ENCODE measurements around the gene SLC7A10. TPM values are rescaled to one million over a fixed set of nuclear protein-coding genes. Genes with fewer than 3 reads are reported as not detected.
A peak's percentile ranks its signal among the peaks of the same experiment; 100 is the strongest.

SLC7A10 gene
- polyA plus RNA-seq, 6 donors from 2014 or later, result not detected

DNA sequence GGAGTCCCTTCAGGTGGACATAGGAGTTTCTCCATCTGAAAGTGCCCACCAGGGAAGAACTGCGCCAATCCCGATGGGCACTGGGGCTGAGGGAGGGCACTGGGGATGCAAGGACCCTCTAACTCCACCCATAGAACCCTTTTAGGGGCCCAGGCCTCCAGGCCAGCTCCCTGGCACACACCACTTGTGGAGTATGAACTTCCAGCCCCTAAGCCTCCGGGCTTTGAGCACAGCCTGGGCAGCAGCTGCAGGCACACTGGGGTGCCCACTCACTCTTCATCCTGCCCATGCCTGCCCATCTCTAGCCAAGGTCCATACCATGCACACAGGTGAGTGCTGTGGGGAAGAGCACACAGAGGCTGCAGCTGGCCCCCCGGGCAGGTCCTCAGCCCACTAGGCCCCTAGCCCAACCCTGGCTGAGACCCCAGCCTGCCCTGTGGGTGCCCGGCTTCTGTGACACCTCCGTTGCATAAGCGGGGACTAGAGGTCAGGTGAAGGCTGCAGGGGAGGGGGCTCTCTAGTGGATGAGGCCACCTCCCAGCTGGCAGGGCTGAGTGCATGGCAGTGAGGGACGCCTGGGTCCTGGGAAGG is 14.6 kb upstream of the SLC7A10 start:
- no peaks in the 10 kb centered on the region for H3K36me3 Mint-ChIP-seq
- no peak for ATAC-seq (ENCODE audit: low read depth in 2 of 2)
- peaks cover 6 to 34% (median 15%) of the 10 kb centered on the region in 3 donors for H3K27me3 Mint-ChIP-seq
- no peaks in the 10 kb centered on the region for H3K4me1 Mint-ChIP-seq
- no peak overlapping the region for H3K27ac Mint-ChIP-seq
- no peak for DNase-seq
- peaks cover 0 to 5% (median 0%) of the 10 kb centered on the region in 7 donors for H3K9me3 Mint-ChIP-seq
- H3K4me3 Mint-ChIP-seq, result no peak overlapping the region

DNA sequence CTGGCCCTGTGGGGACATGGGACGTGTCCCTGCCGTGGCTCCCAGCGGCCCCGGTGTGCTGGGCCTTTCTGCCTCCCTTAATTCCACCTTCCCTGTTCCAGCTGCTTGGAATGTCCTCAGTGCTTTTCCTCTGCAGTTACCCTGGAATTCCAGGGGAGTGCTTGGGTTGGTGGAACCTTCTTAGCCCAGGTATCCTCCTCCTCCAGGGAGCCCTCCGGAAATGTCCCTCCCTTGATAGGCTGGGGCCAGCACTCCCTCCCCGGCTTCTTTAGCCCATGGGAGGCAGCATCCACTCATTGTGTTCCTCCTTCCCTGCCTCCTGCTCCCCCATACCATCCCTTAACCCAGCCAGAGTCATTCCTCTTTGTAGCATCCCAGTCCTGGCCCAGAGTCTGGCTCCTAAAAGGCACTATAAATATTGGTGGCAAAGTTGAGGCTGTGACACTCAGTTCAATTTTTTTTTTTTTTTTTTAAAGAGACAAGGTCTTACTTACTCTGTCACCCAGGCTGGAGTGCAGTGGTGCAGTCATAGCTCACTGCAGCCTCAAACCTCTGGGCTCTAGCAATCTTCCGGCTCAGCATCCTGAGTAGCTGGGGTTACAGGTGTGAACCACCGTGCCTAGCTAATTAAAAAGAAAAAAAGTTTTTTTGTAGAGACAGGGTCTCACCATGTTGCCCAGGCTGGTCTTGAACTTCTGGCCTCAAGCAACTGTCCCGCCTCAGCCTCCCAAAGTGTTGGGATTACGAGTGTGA is 13.7 kb upstream of the SLC7A10 start:
- no peaks in the 10 kb centered on the region for H3K36me3 Mint-ChIP-seq

DNA sequence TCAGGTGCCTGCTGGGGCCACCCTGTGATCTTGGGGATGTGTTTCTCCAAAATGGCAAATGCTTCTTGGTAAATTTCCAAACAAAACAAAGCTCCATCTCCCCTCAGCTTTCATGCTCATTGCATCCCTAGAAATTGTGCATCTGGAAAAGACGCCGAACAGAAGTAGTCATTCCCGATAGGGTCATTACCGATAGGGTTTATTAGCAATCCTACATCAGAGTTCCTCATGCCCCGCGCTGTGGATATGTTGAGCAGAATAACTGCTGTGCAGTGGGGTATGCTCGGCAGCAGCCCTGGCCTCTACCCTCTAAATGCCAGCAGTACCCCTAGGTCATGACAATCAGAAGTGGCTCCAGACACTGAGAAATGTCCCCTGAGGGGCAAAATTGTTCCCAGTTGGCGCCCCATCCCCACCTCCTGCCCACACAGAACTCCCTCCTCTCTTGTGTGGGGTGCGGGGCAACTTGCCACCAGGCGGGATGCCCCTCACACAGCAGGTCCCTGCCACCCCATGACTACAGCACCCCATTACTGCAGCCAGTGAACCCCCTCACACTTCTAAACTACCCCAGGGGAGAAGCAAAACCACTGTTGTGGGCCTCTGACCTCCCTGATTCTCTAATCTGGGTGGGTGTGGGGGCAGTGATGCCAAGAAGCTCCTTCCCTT is 13.0 kb upstream of the SLC7A10 start:
- ATAC-seq (ENCODE audit: low read depth in 2 of 2), result no peak
- Mint-ChIP-seq H3K4me3 (no peak overlapping the region), H3K27me3 (peaks cover under 1 to 28% (median 9%) of the 10 kb centered on the region in 3 donors)

More for the DNA sequence above, 13.7 kb upstream of the SLC7A10 start:
- DNase-seq (no peak), ATAC-seq (ENCODE audit: low read depth in 2 of 2) (no peak)
- Mint-ChIP-seq H3K27ac (no peak overlapping the region), H3K9me3 (peaks cover 0 to 2% (median 0%) of the 10 kb centered on the region in 7 donors), H3K4me1 (no peaks in the 10 kb centered on the region), H3K27me3 (peaks cover 9 to 33% (median 9%) of the 10 kb centered on the region in 3 donors), H3K4me3 (peak overlapping the region in 1 of 8 donors; percentile 35)

DNA sequence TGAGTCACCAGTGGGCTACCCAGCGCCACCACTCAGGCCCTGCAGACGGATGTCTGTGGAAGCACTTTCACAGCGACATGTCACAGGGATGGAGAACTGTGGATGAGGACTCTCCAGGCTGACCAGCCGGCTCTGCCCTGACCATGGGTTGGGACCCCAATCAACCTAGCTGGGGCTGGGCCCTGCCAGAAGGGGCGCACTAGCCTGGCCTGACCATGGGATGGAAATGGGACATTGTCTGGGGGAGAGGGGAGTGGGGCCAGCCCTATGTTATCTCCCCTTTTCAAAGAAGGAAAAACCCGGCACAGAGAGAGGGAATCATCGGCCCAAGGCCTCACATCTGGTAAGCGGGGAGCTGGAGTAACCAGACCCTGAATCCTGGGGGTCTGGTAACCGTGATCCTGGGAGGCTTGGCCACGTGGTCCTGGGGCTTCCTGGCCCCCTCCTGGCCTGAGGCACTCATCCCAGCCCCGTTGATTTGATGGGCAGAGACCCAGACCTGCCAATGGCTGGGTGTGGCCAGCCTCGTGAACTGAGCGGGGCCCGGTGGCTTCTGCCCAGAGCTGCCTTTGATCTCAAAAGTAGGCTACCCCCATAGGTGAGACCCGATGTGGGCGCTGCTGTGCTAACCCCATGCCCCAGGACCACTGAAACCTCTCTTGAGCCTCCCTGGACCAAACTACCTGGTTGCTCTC is 11.2 kb upstream of the SLC7A10 start:
- no peak for DNase-seq
- H3K27me3 Mint-ChIP-seq, result peaks cover 0 to 20% (median 9%) of the 10 kb centered on the region in 3 donors
- H3K27ac Mint-ChIP-seq, result no peak overlapping the region
- no peaks in the 10 kb centered on the region for H3K4me1 Mint-ChIP-seq
- no peak for ATAC-seq (ENCODE audit: low read depth in 2 of 2)
- H3K36me3 Mint-ChIP-seq, result no peaks in the 10 kb centered on the region
- no peak overlapping the region for H3K4me3 Mint-ChIP-seq
- no peaks in the 10 kb centered on the region for H3K9me3 Mint-ChIP-seq

More for the DNA sequence above, 13.0 kb upstream of the SLC7A10 start:
- Mint-ChIP-seq H3K27ac (no peak overlapping the region), H3K4me1 (no peaks in the 10 kb centered on the region), H3K9me3 (no peaks in the 10 kb centered on the region), H3K36me3 (no peaks in the 10 kb centered on the region)
- no peak for DNase-seq

DNA sequence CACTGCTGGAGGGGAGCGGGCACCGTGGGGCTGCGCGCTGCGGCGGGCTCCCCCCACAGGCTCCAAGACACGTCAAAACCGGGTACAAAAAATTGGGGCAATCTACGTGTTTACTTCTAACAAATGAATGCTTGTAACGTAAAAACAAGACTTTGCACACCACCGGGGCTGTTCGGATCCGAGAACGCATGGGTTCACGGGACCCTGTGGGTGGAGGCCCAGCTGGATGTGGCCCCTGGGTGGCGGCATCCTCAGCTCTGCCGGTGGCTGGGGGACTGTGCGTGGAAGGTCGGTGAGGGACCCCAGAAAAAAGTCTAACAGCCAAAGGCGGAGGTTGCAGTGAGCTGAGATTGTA is 10.3 kb upstream of the SLC7A10 start:
- Mint-ChIP-seq H3K4me3 (no peak overlapping the region), H3K4me1 (no peaks in the 10 kb centered on the region), H3K27ac (no peak overlapping the region), H3K9me3 (peaks cover 0 to under 1% (median 0%) of the 10 kb centered on the region in 7 donors), H3K36me3 (no peaks in the 10 kb centered on the region), H3K27me3 (peaks cover 1 to 22% (median 14%) of the 10 kb centered on the region in 3 donors)
- DNase-seq (no peak), ATAC-seq (ENCODE audit: low read depth in 2 of 2) (no peak)

DNA sequence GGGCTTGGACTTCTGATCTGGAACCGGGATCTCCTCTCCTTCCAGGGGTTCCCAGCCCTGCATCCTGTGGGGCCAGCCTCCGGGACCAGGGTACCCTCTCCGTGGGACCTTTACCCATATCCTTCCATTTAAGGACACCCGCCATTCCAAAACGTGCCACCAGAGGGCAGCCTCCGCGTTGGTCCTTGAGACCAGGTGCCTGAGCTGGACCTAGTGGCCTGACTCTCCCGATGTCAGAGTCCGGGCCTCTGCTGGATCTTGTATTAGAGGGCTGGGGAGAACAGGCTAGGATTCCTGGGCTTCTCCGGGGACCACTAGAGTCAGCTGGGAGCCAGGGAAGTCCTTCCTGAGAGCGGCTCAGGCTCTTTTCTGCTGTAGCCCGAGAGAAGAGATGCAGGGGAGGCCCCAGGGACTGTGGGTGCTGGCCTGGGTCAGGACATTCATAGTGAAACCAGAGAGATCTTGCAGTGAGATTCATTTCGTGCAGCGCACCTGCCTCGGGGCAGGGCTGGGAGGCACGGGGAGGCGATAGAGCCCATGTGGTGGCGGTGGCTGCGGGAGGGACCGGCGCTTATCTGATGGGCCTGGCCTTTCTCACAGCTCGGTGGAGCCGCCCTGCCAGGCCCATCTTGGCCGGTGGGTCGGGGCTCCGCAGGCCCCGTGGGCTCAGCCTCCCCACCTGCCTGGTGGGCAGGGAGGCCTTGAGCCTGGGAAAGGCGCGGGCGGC is 9.8 kb upstream of the SLC7A10 start:
- ATAC-seq (ENCODE audit: low read depth in 2 of 2) (peak in 1 of 2 donors; percentile 41), DNase-seq (peak; percentile 48)
- Mint-ChIP-seq H3K36me3 (no peaks in the 10 kb centered on the region), H3K4me1 (no peaks in the 10 kb centered on the region), H3K4me3 (peak overlapping the region in 1 of 8 donors; percentile 39), H3K9me3 (peaks cover 0 to 5% (median 0%) of the 10 kb centered on the region in 7 donors), H3K27ac (no peak overlapping the region), H3K27me3 (peaks cover 7 to 25% (median 19%) of the 10 kb centered on the region in 3 donors)

DNA sequence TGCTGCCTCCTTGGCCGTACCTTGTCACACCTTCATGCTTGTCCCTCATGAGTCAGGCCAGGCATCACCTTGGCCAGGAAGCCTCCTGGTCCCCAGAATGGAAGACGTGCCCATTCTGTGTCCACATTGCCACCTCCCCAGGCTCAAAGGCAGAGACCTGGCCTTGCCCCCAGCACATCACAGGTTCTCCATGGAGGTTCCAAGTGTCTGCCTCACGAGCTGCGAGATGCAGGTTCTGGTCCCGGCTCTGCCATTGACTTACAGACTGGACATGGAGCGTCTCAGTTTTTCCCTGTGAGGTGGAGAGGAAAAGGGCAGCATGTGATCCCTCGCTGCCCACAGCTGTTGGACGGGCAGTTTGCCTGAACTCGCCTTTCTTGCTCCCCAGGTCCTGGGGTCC is 9.1 kb upstream of the SLC7A10 start:
- Mint-ChIP-seq H3K27me3 (peaks cover 9 to 26% (median 24%) of the 10 kb centered on the region in 3 donors), H3K4me3 (no peak overlapping the region), H3K27ac (no peak overlapping the region), H3K4me1 (no peaks in the 10 kb centered on the region), H3K36me3 (no peaks in the 10 kb centered on the region), H3K9me3 (peaks cover 0 to 10% (median 4%) of the 10 kb centered on the region in 7 donors)
- ATAC-seq (ENCODE audit: low read depth in 2 of 2), result no peak
- no peak for DNase-seq

DNA sequence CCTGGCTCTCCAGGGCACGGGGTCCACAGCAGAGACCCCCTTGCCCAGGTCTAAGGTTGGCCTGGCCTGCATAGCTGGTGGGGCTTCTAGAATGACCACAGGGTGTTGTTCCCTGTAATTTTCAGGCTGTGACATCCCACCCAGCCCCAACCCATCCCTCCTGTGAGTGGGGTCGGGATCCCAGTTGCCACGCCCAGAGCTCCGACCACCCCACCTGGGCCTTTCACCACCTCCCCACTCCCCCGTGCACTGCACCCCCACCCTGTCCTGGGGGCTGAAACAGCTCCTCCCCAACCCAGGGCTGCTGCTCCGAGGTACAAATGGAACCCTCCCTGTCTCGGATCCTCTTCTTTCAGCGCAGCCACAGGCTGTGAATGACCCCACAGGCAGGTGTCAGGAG is 8.4 kb upstream of the SLC7A10 start:
- DNase-seq, result no peak
- Mint-ChIP-seq H3K9me3 (peaks cover 0 to 12% (median 6%) of the 10 kb centered on the region in 7 donors), H3K4me1 (no peaks in the 10 kb centered on the region), H3K27me3 (peaks cover 9 to 26% (median 22%) of the 10 kb centered on the region in 3 donors), H3K4me3 (no peak overlapping the region), H3K27ac (no peak overlapping the region), H3K36me3 (no peaks in the 10 kb centered on the region)
- no peak for ATAC-seq (ENCODE audit: low read depth in 2 of 2)

DNA sequence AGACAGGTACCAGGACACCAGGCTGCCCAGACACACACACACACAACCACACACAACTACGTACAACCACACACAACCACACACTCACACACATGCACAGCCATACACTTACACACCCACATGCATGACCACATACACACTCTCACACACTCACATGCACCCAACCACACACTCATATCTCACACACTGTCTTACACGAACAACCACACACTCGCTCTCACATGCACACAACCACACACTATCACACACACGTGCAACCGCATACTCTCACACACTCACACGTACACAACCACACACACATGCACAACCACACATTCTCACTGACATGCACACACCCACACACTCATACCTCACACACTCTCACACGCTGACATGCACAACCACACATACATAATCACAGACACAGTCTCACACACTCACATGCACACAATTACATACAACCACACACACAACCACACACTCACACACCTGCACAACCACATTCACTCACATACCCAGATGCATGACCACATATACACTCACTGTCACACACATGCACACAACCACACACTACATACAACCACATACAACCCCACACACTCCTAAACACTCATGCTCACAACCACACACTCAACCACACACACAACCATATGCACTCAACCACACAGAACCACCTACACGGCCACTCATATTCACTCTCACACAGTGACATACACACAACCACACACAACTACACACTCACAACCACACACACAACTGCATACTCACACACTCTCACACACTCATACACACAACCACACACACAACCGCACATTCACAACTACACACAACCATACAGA is 7.6 kb upstream of the SLC7A10 start:
- Mint-ChIP-seq H3K36me3 (peaks cover 6% of the 10 kb centered on the region in 2 donors), H3K4me1 (no peaks in the 10 kb centered on the region), H3K9me3 (peaks cover 4 to 20% (median 14%) of the 10 kb centered on the region in 7 donors), H3K4me3 (no peak overlapping the region), H3K27ac (no peak overlapping the region), H3K27me3 (peaks cover 17 to 33% (median 29%) of the 10 kb centered on the region in 3 donors)
- DNase-seq (no peak), ATAC-seq (ENCODE audit: low read depth in 2 of 2) (no peak)

DNA sequence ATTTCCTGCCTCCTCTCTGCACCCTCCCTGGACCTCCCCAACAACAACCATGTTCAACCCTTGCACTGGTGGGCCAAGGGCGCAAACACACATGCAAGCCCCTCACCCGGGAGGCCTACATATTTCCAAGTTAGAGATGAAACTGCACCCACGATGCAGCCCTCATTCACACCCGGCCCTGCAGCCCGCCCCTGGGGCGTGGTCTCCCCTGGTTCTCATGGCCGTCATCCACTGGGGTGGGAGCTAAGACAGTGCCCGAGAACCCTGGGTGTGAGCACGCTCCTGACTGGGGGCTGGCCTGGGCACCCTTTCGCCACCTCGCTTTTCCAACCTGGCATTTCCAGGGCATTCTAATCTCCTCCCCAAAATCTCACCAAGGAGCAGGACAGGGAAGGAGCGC is 7.0 kb upstream of the SLC7A10 start:
- H3K4me3 Mint-ChIP-seq, result no peak overlapping the region
- DNase-seq, result no peak
- H3K36me3 Mint-ChIP-seq, result peaks cover 7 to 12% of the 10 kb centered on the region in 2 donors
- no peak overlapping the region for H3K27ac Mint-ChIP-seq
- peaks cover 9 to 26% (median 19%) of the 10 kb centered on the region in 7 donors for H3K9me3 Mint-ChIP-seq
- ATAC-seq (ENCODE audit: low read depth in 2 of 2), result no peak
- H3K27me3 Mint-ChIP-seq, result peaks cover 23 to 36% (median 31%) of the 10 kb centered on the region in 3 donors
- no peaks in the 10 kb centered on the region for H3K4me1 Mint-ChIP-seq

DNA sequence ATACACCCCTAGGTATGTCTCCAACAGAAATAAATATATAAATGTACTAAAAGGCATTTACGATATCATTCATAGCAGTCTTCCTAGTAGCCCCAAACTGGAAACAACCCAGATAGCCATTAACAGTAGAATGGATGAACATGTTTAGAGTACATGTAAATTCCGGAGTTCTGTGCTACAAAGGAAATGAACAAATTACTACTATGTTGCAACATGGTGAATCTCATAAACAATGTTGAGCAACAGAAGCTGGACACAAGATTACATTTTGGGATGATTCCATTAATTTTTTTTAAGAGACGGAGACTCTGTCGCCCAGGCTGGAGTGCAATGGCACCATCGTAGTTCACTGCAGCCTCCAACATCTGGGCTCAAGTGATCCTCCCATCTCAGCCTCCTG is 5.9 kb upstream of the SLC7A10 start:
- Mint-ChIP-seq H3K27me3 (peaks cover 34 to 41% (median 41%) of the 10 kb centered on the region in 3 donors), H3K27ac (no peak overlapping the region), H3K36me3 (peaks cover 7 to 17% of the 10 kb centered on the region in 2 donors), H3K4me3 (no peak overlapping the region), H3K4me1 (peaks cover under 1 to 6% (median 2%) of the 10 kb centered on the region in 3 donors), H3K9me3 (peaks cover 13 to 31% (median 24%) of the 10 kb centered on the region in 7 donors)
- no peak for ATAC-seq (ENCODE audit: low read depth in 2 of 2)
- no peak for DNase-seq

DNA sequence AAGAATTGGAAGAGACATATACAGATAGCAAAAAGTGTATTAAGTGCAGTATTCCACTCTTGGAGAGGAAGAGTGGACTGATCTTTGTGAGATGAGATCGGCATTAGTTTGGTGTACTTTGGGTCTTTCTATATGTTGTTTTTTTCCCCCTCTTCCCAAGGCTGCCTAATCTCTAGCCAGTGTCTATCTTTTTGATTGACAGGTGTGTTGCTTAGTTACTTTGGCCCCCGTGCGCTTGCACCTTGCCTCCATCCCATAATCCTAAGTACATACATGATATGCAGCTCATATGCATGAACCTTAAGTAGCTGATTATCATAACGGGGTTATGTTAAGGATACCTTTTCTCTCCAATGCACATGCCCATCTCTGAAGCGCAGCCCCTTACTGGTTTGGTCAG is 4.3 kb upstream of the SLC7A10 start:
- ATAC-seq (ENCODE audit: low read depth in 2 of 2) (no peak), DNase-seq (no peak)
- peaks cover 13 to 34% (median 26%) of the 10 kb centered on the region in 7 donors for H3K9me3 Mint-ChIP-seq
- no peak overlapping the region for H3K27ac Mint-ChIP-seq
- peaks cover 7 to 17% of the 10 kb centered on the region in 2 donors for H3K36me3 Mint-ChIP-seq
- peaks cover 8 to 14% (median 13%) of the 10 kb centered on the region in 3 donors for H3K4me1 Mint-ChIP-seq
- H3K27me3 Mint-ChIP-seq, result peaks cover 44 to 48% (median 47%) of the 10 kb centered on the region in 3 donors
- H3K4me3 Mint-ChIP-seq, result peak overlapping the region in 1 of 8 donors; percentile 42
